Right lobe of liver (tissue), 6 donors: ENCODE data around the gene MAP3K13. TPM values are rescaled to one million over a fixed set of nuclear protein-coding genes. Genes with fewer than 3 reads are reported as not detected.

Source experiments
- ATAC-seq, 4 donors: fragments of 200-7000 bp; cut with Tn5 transposase; one replicate each; pipeline ENCODE4 v1.9.1; 2020; ENCODE audit warnings: mild to moderate bottlenecking in 4 of 4, moderate library complexity in 4 of 4
- DNase-seq, 3 donors: peaks; one replicate each; pipeline ENCODE4 v3.0.0-alpha.2; 2020
- H3K27ac ChIP-seq, 3 donors: fragments of 200-600 bp; one replicate each; pipeline ENCODE4 v1.8.0; 2022
- H3K27me3 ChIP-seq, 2 donors: fragments of 200-600 bp; one replicate each; pipeline ENCODE4 v1.8.0; 2022
- H3K36me3 ChIP-seq, 4 donors: fragments of 200-600 bp; sonication (generic) in 1 of 4; one replicate each; pipeline versions ENCODE4 v1.5.1 to v1.8.0; 2017 to 2022; ENCODE audit warnings: control low read depth in 1 of 4
- H3K4me1 ChIP-seq, 4 donors: fragments of 200-600 bp; sonication (generic) in 1 of 4; one replicate each; pipeline versions ENCODE4 v1.5.1 to v1.8.0; 2017 to 2022; ENCODE audit warnings: control low read depth in 1 of 4
- H3K4me3 ChIP-seq, 3 donors: fragments of 200-600 bp; one replicate each; pipeline ENCODE4 v1.8.0; 2022
- H3K9me3 ChIP-seq, 4 donors: fragments of 200-600 bp; sonication (generic) in 1 of 4; one replicate each; pipeline versions ENCODE4 v1.5.1 to v1.8.0; 2017 to 2022; ENCODE audit warnings: control low read depth in 1 of 4
- POLR2A ChIP-seq: fragments of 450-650 bp; IDR thresholded peaks from one replicate; pipeline ENCODE4 v1.6.1; 2017; ENCODE audit warnings: antibody characterized with exemption, mild to moderate bottlenecking
- WGBS: methylation state at CpG from one replicate; pipeline ENCODE4 v1.1.6; 2018; ENCODE audit warnings: low coverage, low lambda C conversion rate; ENCODE audit not compliant: insufficient coverage; ENCODE audit errors: missing lambda C conversion rate; 5-methylcytosine and 5-hydroxymethylcytosine counted together
- intact Hi-C, 2 donors: fragments of 100-400 bp; cut with DNase I; formaldehyde crosslinking; loops; one replicate each; pipeline versions ENCODE4 v1.11.2 to v1.14.1; 2022
- total RNA-seq, 6 experiments: library from RNA; depleted of rRNA in 2 of 6; stranded (reverse); fragments of >200 nt in 2 of 6; fragmentation: NEBNext Ultra II Directional in 3 of 6; extraction: Animal tissue kit (Norgen Biotek cat#: 25700) in 3 of 6; gene quantifications; one replicate each; pipeline versions ENCODE4 v1.1.0 to v1.2.4, GENCODE V29; 2016 to 2023
- TF ChIP-seq, protein P1 (sequence below), 4 donors: fragments of 200-600 bp in 3 of 4; fragments of 450-650 bp in 1 of 4; IDR thresholded peaks; one replicate each; pipeline versions ENCODE4 v1.5.1 to v1.8.0; 2016 to 2022; ENCODE audit warnings: antibody characterized with exemption in 4 of 4, mild to moderate bottlenecking in 2 of 4
- donor health status: DM: no; HTN: yes; CAD: no.
- donor health status: DM: no; HTN: no; CAD: no.
- donor health status: DM: no; HTN: no; CAD: no.
- donor health status: DM: no; HTN: yes; CAD: no.
- donor health status: DM: no; HTN: yes; CAD: no.

MAP3K13 gene
- total RNA-seq, 6 experiments from 2014 or later: 14.1 to 30.9 (median 24.1) TPM

DNA sequence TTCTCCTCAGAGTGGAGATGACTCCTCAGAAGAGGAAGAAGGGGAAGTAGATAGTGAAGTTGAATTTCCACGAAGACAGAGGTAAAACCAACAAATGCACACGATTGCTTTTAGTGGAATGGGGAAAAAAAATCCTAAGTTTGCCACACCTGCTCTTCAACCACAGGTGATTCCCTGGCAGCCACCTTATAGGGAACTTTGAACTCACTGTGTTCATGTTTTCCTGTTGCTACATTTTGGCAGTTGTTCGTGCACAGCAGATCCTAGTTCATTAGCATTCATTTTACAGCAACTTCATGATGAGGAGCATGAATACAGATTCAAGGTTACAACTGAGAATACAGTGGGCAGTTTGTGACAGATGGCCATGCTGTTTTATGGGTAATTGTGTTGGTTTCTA is 114.4 kb downstream of the MAP3K13 start:
- intact Hi-C loops: no loop called here
- H3K9me3 ChIP-seq: no peaks in the 10 kb centered on the region
- 44% methylated on average over 3 of the region's 3 CpGs for WGBS
- no peaks in the 10 kb centered on the region for H3K4me1 ChIP-seq
- H3K4me3 ChIP-seq: no peak overlapping the region
- DNase-seq: no peak
- no peak overlapping the region for H3K27ac ChIP-seq
- H3K36me3 ChIP-seq: peaks cover 0 to 71% (median 19%) of the 10 kb centered on the region in 4 donors
- H3K27me3 ChIP-seq: no peaks in the 10 kb centered on the region
- no peak for TF ChIP-seq POLR2A
- TF ChIP-seq, protein P1, sequence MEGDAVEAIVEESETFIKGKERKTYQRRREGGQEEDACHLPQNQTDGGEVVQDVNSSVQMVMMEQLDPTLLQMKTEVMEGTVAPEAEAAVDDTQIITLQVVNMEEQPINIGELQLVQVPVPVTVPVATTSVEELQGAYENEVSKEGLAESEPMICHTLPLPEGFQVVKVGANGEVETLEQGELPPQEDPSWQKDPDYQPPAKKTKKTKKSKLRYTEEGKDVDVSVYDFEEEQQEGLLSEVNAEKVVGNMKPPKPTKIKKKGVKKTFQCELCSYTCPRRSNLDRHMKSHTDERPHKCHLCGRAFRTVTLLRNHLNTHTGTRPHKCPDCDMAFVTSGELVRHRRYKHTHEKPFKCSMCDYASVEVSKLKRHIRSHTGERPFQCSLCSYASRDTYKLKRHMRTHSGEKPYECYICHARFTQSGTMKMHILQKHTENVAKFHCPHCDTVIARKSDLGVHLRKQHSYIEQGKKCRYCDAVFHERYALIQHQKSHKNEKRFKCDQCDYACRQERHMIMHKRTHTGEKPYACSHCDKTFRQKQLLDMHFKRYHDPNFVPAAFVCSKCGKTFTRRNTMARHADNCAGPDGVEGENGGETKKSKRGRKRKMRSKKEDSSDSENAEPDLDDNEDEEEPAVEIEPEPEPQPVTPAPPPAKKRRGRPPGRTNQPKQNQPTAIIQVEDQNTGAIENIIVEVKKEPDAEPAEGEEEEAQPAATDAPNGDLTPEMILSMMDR (IDR thresholded peaks at IDR 0.05): no peak
- no peak for ATAC-seq

DNA sequence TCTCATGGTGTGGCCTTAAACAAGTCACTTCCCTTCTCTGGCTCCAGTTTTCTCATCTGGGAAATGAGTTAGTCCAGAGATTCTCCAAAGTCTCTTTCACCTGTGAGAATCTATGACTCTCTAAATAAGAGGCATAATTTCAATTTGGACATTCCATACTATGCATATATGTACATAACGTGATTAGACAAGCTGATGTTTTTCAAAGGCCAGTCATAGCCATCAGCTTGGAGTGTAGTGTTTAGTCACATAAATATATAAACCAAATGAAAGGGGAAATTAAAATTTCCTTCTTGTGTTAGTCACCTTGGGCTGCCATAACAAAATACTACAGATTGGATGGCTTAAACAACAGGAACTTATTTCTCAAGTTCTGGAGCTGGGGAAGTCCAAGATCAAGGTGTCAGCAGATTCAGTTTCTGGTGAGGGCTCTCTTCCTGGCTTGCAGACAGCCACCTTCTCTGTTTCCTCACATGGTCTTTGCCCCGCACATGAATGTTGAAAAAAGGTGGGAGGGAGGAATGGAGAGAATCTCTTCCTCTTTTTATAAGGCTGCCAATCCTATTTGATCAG is 116.5 kb downstream of the MAP3K13 start:
- TF ChIP-seq POLR2A: no peak
- TF ChIP-seq, protein P1 (IDR thresholded peaks at IDR 0.05): no peak
- H3K4me3 ChIP-seq: no peak overlapping the region
- WGBS: 100% methylated on average over 2 of the region's 2 CpGs
- intact Hi-C loops: no loop called here
- ATAC-seq (peak in 1 of 4 donors; percentile 17), DNase-seq (no peak)
- H3K36me3 ChIP-seq: peaks cover 0 to 57% (median 12%) of the 10 kb centered on the region in 4 donors
- no peaks in the 10 kb centered on the region for H3K9me3 ChIP-seq
- H3K27ac ChIP-seq: no peak overlapping the region
- no peaks in the 10 kb centered on the region for H3K27me3 ChIP-seq
- H3K4me1 ChIP-seq: no peaks in the 10 kb centered on the region

DNA sequence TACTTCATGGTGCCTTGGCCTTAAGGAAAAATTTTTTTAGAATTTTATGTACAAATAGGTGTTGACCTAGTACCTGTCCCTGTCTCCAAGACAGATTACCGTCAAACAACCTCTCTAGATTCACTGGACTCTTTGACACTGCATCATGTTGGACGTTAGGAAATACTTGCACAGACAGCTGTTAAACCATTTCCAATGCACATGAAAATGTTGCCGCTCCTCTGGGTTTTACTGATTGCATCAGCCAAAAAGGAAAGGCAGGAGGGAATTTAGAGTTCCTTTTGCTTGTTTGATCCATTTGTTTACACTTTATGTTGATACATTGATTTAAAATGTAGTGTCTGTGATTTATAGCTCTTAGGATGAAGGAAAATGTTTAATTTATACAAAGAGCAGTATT is 121.4 kb downstream of the MAP3K13 start:
- peaks cover 0 to 13% (median 5%) of the 10 kb centered on the region in 4 donors for H3K4me1 ChIP-seq
- no peaks in the 10 kb centered on the region for H3K27me3 ChIP-seq
- intact Hi-C loops: no loop called here
- no peak overlapping the region for H3K4me3 ChIP-seq
- no peak for ATAC-seq
- peaks cover 0 to 30% (median 9%) of the 10 kb centered on the region in 4 donors for H3K36me3 ChIP-seq
- no peak overlapping the region for H3K27ac ChIP-seq
- no peaks in the 10 kb centered on the region for H3K9me3 ChIP-seq
- DNase-seq: no peak
- 94% methylated on average over 3 of the region's 3 CpGs for WGBS
- TF ChIP-seq, protein P1 (IDR thresholded peaks at IDR 0.05): no peak
- TF ChIP-seq POLR2A: no peak

DNA sequence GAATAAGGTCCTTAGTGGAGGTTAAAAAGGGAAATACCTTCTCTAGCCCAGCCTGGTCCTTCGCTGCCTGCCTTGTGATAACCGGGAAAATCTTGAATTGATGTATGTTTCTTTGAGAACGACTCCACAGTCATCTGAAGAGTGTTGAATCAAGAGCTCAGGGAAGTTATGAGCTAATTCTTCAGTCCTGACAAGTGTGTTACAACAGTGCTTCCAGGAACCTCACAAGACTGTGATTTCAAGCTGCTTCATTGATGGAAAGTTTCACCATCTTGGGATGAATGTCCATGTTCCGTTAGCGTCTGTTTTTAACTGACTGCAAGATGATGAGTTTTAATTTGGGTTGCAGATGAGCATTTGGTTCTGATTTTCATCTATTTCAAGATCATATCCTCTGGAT is 123.5 kb downstream of the MAP3K13 start:
- TF ChIP-seq, protein P1 (IDR thresholded peaks at IDR 0.05): no peak
- TF ChIP-seq POLR2A: no peak
- DNase-seq (no peak), ATAC-seq (no peak)
- Histone ChIP-seq H3K9me3 (no peaks in the 10 kb centered on the region), H3K27ac (no peak overlapping the region), H3K27me3 (no peaks in the 10 kb centered on the region), H3K4me1 (peaks cover 0 to 20% (median 5%) of the 10 kb centered on the region in 4 donors), H3K36me3 (peaks cover 0 to 18% (median 8%) of the 10 kb centered on the region in 4 donors), H3K4me3 (no peak overlapping the region)
- intact Hi-C loops: no loop called here
- WGBS: 94% methylated on average over 5 of the region's 5 CpGs
